H7 (cell line): ENCODE results near the gene BMPER. TPM values are rescaled to one million over a fixed set of nuclear protein-coding genes. Genes with fewer than 3 reads are reported as not detected.

Experiments used
- DNase-seq: peaks from one replicate; pipeline ENCODE4 v3.0.0; 2012
- H3K27me3 ChIP-seq: 2 replicates; pipeline ENCODE4 v1.6.0; 2011; ENCODE audit warnings: mild to moderate bottlenecking, low read length; ENCODE audit not compliant: control insufficient read depth, insufficient read depth
- H3K36me3 ChIP-seq: replicated peaks from 2 replicates; pipeline ENCODE4 v1.5.1; 2011; ENCODE audit warnings: low read length; ENCODE audit not compliant: control insufficient read depth, insufficient read depth
- H3K4me3 ChIP-seq: 2 replicates; pipeline ENCODE4 v1.5.1; 2011; ENCODE audit warnings: low read depth, mild to moderate bottlenecking, control low read depth, low read length, moderate library complexity; ENCODE audit not compliant: insufficient read depth
- total RNA-seq: library from RNA; depleted of rRNA; stranded (reverse); fragments of >200 nt; shearing (Covaris generic); gene quantifications from 2 replicates; pipeline ENCODE4 v1.2.3, GENCODE V29; 2014

The BMPER gene
- total RNA-seq, 1 experiment from 2014 or later: 2.4 TPM

DNA sequence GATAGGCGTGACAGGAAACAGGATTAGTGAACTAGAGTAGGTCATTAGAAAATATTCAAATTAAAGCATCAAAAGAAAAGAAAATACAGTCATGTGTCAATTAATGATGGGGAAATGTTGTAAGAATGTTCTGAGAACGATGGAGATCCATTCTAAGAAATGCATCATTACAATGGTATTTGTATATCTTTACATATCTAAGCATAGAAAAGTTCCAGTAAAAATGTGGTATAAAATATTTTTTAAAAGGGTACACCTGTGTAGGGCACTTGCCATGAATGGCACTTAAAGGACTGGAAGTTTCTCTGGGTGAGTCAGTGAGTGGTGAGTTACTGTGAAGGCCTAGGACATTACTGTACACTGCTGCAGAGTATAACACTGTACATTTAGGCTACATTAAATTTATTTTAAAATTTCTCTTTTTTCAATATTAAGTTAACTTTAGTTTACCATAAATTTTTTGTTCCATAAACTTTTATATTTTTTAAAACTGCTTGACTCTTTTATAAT is 282.5 kb downstream of the BMPER start:
- no peaks in the 10 kb centered on the region for H3K36me3 ChIP-seq
- no peak for DNase-seq
- no peaks in the 10 kb centered on the region for H3K27me3 ChIP-seq
- H3K4me3 ChIP-seq: no peak overlapping the region

DNA sequence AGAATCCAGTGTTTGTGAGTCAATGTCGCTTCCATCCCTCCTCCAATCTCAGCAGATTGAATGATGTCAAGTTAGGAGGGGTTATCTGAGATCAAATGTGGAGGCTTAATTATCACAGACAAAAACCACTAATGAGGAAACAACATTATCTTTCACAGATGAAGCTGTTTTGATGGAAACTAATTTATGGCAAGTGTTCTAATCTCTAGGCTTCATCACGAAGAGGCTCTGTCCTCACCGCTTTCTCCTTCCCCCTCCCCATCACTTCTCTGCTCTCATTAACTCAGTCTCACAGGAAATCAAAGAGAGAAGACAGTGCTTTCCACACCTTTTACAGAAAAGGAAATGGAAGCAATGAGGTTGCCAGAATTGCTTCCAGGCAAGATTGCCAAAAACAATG is 283.7 kb downstream of the BMPER start:
- H3K27me3 ChIP-seq: no peaks in the 10 kb centered on the region
- DNase-seq: no peak
- no peaks in the 10 kb centered on the region for H3K36me3 ChIP-seq
- H3K4me3 ChIP-seq: no peak overlapping the region

DNA sequence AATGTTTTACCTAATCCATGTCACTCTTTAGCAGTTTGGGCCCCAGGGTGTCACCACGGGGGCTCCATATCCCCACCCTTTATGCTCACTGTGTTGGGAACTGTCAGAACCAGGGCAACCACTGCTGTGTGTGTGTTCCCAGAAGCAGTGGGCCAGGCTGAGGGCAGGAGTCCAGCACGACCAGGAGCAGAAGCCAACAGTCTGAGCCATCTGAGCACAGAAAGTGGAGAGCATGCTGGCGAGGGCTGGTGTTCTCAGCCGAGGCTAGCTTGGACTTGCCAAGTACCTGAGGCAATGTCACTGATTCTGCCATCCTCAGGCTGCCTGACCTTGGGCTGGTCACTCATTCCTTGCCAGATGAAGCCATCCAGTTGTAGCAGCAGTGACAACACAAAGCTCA is 285.0 kb downstream of the BMPER start:
- Histone ChIP-seq H3K4me3 (no peak overlapping the region), H3K27me3 (no peaks in the 10 kb centered on the region), H3K36me3 (no peaks in the 10 kb centered on the region)
- no peak for DNase-seq

DNA sequence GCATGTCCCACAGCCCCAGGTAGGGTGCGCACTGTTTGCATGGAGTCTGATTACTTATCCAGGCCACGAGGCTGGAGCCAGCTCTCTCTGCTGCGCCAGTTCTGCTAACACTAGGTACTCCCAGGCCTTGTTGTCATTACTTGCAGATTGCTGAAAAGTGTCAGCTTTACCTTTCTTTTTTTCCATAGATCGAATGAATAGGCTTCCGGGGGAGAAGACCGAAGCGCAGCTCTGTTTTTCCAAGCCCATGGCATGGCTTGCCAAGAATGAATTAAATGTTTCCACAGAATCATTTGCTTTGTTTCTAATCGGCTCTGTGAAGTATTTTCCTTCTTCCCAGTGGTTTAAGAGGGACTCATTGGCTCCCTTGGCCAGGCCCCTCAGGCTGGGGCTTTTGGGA is 285.8 kb downstream of the BMPER start:
- Histone ChIP-seq H3K36me3 (no peaks in the 10 kb centered on the region), H3K27me3 (no peaks in the 10 kb centered on the region), H3K4me3 (no peak overlapping the region)
- no peak for DNase-seq

DNA sequence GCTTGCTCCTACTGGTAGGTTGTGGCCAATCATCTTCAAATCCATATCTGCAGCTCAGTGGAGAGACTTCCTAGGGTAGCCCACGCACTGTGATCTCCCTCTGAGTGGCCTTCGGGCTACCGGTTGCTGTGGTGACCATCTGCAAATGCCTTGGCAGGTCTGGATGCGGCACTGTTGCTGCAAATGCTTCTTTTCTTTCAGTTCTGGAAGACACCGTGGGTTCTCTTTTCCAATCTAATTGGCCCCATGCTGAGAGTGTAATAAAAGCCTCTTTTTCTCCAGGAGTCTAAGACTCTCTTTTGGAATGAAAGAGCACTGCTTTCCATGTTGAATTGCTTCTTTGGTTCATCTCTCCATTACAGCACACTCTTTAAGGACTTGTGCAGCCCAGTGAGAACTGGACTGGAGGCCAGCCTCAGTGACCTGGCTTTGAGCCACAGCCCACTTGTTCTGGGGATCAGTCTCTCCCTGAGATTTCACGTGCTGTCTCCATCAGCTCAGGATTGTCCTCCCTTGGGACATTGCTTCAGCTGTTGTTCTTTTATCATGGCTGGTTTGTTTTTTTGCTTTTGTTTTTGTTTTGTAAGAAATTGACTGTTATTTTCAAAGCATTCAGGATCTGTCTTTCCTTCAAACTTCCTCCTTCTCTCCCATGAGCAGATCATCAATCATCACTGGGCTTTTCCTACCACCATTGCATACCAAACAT is 286.6 kb downstream of the BMPER start:
- no peak for DNase-seq
- H3K36me3 ChIP-seq: no peaks in the 10 kb centered on the region
- no peaks in the 10 kb centered on the region for H3K27me3 ChIP-seq
- H3K4me3 ChIP-seq: no peak overlapping the region

DNA sequence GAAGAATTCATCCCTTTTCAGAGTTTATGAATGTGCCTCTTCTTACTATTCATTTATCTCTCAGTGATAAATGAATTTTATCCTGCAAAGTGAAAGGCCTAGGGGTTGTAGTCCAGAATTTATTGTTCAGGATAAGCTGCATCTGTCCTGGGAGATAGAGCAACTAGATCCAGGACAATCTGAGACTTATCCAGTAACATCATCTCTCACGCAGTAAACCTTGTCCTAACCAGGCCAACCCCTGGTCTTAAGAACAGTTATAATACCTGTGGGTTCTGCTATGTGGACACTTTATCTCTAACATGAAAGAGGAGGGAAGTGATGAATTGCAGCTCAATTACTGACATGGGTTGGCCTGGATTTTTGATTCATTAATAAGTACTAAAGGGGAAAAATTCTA is 287.6 kb downstream of the BMPER start:
- DNase-seq: no peak
- no peak overlapping the region for H3K4me3 ChIP-seq
- H3K36me3 ChIP-seq: no peaks in the 10 kb centered on the region
- no peaks in the 10 kb centered on the region for H3K27me3 ChIP-seq

DNA sequence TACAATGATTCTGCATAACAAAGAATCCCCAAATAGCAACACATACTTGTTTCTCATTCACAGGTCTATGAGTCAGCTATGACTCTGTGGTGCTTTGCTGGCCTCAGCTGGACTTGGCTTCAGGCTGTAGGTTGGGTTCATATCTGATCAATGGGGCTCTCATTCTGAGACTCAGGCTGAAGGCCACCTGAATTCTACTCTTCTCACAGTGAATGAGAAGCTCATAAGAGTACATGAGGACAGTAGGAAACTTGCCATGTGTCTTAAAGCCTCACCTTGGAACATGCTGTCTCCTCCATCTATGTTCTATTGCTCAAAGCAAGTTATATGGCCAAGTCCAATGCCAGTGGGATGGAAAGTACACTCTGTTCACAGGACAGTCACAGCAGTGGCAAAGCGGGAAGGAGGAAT is 292.9 kb downstream of the BMPER start:
- H3K36me3 ChIP-seq: no peaks in the 10 kb centered on the region
- DNase-seq: no peak
- H3K27me3 ChIP-seq: no peaks in the 10 kb centered on the region
- no peak overlapping the region for H3K4me3 ChIP-seq
